Measurements from ENCODE around the gene OOSP3.

DNA sequence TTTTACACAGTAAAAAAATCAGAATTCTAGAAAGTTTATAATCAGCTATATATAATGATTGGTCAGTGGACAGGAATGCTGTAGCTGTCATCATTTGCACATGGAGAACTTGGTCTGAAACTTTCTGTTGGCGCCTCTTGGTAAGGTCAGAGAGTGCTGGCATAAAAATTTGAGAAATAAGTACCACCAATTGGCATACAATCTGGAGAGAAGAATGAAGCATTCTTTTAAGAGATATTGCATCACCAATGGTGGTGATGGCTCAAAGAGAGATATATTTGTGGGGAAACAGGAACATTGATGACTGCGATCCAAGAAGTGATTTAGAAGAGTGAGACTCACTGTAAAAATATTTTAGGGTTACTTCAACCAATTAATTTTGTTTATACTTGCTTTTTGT lies 39.9 kb downstream of the OOSP3 start:
- TF ChIP-seq ZFP41 (tag by site-specific recombination; IDR thresholded peaks at IDR 0.05; ENCODE audit: borderline replicate concordance), result no peak
- TF ChIP-seq, protein P1, sequence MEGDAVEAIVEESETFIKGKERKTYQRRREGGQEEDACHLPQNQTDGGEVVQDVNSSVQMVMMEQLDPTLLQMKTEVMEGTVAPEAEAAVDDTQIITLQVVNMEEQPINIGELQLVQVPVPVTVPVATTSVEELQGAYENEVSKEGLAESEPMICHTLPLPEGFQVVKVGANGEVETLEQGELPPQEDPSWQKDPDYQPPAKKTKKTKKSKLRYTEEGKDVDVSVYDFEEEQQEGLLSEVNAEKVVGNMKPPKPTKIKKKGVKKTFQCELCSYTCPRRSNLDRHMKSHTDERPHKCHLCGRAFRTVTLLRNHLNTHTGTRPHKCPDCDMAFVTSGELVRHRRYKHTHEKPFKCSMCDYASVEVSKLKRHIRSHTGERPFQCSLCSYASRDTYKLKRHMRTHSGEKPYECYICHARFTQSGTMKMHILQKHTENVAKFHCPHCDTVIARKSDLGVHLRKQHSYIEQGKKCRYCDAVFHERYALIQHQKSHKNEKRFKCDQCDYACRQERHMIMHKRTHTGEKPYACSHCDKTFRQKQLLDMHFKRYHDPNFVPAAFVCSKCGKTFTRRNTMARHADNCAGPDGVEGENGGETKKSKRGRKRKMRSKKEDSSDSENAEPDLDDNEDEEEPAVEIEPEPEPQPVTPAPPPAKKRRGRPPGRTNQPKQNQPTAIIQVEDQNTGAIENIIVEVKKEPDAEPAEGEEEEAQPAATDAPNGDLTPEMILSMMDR (tag by site-specific recombination; IDR thresholded peaks at IDR 0.05), result no peak
- no peak for TF ChIP-seq ZNF549 (tag by site-specific recombination; IDR thresholded peaks at IDR 0.05)
- TF ChIP-seq ZBTB17 (tag by site-specific recombination; IDR thresholded peaks at IDR 0.05), result no peak
- TF ChIP-seq, protein P2, sequence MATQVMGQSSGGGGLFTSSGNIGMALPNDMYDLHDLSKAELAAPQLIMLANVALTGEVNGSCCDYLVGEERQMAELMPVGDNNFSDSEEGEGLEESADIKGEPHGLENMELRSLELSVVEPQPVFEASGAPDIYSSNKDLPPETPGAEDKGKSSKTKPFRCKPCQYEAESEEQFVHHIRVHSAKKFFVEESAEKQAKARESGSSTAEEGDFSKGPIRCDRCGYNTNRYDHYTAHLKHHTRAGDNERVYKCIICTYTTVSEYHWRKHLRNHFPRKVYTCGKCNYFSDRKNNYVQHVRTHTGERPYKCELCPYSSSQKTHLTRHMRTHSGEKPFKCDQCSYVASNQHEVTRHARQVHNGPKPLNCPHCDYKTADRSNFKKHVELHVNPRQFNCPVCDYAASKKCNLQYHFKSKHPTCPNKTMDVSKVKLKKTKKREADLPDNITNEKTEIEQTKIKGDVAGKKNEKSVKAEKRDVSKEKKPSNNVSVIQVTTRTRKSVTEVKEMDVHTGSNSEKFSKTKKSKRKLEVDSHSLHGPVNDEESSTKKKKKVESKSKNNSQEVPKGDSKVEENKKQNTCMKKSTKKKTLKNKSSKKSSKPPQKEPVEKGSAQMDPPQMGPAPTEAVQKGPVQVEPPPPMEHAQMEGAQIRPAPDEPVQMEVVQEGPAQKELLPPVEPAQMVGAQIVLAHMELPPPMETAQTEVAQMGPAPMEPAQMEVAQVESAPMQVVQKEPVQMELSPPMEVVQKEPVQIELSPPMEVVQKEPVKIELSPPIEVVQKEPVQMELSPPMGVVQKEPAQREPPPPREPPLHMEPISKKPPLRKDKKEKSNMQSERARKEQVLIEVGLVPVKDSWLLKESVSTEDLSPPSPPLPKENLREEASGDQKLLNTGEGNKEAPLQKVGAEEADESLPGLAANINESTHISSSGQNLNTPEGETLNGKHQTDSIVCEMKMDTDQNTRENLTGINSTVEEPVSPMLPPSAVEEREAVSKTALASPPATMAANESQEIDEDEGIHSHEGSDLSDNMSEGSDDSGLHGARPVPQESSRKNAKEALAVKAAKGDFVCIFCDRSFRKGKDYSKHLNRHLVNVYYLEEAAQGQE (tag by site-specific recombination; IDR thresholded peaks at IDR 0.05), result no peak
- no peak for TF ChIP-seq ZNF24 (tag by site-specific recombination; IDR thresholded peaks at IDR 0.05)
- TF ChIP-seq, protein P3, sequence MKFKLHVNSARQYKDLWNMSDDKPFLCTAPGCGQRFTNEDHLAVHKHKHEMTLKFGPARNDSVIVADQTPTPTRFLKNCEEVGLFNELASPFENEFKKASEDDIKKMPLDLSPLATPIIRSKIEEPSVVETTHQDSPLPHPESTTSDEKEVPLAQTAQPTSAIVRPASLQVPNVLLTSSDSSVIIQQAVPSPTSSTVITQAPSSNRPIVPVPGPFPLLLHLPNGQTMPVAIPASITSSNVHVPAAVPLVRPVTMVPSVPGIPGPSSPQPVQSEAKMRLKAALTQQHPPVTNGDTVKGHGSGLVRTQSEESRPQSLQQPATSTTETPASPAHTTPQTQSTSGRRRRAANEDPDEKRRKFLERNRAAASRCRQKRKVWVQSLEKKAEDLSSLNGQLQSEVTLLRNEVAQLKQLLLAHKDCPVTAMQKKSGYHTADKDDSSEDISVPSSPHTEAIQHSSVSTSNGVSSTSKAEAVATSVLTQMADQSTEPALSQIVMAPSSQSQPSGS (tag by site-specific recombination; IDR thresholded peaks at IDR 0.05; ENCODE audit: low read depth), result no peak
- TF ChIP-seq, protein P4, sequence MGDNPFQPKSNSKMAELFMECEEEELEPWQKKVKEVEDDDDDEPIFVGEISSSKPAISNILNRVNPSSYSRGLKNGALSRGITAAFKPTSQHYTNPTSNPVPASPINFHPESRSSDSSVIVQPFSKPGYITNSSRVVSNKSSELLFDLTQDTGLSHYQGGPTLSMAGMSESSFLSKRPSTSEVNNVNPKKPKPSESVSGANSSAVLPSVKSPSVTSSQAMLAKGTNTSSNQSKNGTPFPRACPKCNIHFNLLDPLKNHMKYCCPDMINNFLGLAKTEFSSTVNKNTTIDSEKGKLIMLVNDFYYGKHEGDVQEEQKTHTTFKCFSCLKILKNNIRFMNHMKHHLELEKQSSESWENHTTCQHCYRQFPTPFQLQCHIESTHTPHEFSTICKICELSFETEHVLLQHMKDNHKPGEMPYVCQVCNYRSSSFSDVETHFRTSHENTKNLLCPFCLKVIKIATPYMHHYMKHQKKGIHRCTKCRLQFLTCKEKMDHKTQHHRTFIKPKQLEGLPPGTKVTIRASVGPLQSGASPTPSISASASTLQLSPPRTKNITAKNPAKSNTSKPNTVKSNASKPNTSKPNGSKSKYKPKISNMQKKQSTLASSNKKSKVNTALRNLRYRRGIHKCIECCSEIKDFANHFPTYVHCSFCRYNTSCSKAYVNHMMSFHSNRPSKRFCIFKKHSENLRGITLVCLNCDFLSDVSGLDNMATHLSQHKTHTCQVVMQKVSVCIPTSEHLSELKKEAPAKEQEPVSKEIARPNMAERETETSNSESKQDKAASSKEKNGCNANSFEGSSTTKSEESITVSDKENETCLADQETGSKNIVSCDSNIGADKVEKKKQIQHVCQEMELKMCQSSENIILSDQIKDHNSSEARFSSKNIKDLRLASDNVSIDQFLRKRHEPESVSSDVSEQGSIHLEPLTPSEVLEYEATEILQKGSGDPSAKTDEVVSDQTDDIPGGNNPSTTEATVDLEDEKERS (tag by site-specific recombination; IDR thresholded peaks at IDR 0.05), result no peak
- no peak for TF ChIP-seq ZBTB1 (tag by site-specific recombination; IDR thresholded peaks at IDR 0.05)

Measured in HEK293 (cell line).